Measurements from ENCODE around the gene PSMD11.
A peak's percentile ranks its signal among the peaks of the same experiment; 100 is the strongest.
"Not testable (repeated sequence)": the region's sequence is repeated elsewhere in the genome, so short reads cannot be mapped to it uniquely, and the experiment has no call there.

The PSMD11 gene

DNA sequence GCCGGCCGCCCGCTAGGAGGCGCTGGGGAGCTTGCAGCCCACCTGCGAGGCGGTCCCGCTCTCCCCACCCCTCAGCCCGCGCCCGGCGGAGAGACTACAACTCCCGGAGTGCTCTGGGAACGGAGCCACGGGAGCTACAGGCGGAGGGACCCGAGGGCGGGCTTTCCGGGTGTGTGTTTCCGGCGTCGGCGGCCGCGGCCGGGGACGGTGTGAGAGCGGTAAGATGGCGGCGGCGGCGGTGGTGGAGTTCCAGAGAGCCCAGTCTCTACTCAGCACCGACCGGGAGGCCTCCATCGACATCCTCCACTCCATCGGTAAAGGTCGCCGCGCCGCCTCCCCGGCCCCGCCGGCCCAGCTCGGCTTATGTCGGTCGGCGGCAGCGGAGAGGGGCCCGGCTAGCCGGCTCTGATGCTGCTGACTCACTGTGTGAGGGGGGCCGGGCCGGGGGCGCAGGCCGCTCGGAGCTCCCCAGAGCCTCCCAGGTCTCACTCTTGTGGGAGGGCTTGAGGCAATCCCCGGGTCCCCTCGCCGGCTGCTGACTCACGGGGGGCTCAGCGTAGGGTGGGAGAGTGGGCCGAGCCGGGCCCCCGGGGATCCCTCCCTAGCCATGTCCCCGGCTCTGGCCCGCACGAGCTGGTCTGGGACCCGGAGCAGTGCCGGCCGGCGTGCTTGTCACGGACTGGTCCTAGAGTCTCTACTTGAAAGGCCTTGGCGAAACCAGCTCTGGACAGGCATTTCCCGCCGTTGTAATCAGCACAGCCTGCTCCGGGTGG, at the start of gene PSMD11:
Gene PSMD11, plus strand, starts transcription at position 210 of the 773 bp plus-strand sequence. Its CDS starts 14 bp downstream, at position 224.
- DNase-seq (ENCODE audit: low read depth in 2 of 3, low spot score in 1 of 3): peak; percentile 98 to 99 (median 98)

DNA sequence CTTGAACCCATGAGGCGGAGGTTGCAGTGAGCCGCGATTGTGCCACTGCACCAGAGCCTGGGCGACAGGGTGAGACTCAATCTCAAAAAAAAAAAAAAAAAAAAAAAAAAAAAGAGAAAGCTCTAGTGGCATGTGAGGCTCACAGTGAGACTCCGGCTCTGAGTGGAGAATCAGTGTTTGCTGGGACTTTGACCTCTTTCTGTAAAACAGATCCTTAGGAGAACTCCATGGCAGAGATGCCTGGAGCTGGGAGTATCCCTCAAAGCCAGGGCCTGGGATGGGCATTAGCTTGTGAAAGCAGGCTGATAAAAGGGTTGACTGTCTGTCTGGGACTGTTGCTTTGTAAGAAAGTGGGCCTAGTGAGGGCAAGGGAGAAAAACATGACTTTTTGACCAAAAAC, 48.0 kb upstream of the PSMD11 start:
- no peak for DNase-seq (ENCODE audit: low read depth in 2 of 3, low spot score in 1 of 3)

DNA sequence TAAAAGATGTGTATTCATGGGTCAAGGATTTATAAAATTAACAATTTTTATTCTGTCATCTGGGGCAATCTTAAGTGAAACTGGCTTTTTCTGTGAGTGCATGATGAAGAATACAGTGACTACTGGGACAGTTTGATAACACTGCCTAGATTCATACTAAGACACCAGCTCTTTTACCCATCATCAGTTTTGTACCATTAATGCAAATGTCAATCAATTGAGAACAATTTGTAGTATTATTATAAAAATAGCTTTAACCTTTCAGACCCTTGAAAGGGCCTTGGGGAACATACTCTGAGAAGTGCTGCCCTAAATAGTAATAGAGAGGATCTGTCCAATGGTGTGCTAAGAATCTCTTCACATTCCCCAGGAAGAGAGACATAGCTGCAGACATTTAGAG, 45.4 kb upstream of the PSMD11 start:
- no peak for DNase-seq (ENCODE audit: low read depth in 2 of 3, low spot score in 1 of 3)

DNA sequence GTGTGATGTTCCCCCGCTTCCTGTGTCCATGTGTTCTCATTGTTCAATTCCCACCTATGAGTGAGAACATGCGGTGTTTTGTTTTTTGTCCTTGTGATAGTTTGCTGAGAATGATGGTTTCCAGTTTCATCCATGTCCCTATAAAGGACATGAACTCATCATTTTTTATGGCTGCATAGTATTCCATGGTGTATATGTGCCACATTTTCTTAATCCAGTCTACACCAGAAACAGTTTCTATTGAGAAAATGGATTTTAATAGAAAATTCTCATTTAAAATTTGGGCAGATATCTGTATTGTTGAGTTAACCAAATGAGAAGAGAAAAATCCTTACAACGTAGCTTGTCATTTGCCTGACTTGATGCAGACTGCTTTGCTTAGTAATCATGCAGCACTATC, 34.2 kb upstream of the PSMD11 start:
- DNase-seq (ENCODE audit: low read depth in 2 of 3, low spot score in 1 of 3): not testable (repeated sequence)

DNA sequence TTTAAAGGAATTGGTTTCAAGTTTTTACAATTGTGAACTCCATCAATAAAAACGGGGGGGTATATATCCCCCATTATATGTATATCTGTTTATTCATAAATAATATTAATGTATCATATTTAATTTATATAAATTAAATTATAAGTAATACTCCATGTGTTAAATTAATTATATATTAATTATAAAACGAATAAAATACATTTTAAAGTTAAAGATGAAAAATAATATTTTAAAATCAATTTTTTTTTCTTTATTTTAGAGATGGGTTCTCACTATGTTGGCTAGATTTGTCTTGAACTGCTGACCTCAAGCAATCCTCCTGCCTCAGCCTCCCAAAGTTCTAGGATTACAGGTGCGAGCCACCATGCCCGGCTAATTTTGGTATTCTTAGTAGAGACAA, 17.4 kb upstream of the PSMD11 start:
- no peak for DNase-seq (ENCODE audit: low read depth in 2 of 3, low spot score in 1 of 3)

DNA sequence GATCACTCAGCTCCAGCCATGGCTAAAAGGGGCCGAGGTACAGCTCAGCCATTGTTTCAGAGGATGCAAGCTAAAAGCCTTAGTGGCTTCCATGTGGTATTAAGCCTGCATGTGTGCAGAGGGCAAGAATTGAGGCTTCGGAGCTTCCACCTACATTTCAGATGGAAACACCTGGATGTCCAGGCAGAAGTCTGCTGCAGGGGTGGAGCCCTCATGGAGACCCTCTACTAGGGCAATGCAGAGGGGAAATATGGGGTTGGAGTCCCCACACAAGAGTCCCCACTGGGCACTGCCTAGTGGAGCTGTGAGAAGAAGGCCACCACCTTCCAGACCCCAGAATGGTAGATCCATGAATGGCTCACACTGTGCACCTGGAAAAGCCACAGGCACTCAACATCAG, 14.7 kb upstream of the PSMD11 start:
- DNase-seq (ENCODE audit: low read depth in 2 of 3, low spot score in 1 of 3): no peak

DNA sequence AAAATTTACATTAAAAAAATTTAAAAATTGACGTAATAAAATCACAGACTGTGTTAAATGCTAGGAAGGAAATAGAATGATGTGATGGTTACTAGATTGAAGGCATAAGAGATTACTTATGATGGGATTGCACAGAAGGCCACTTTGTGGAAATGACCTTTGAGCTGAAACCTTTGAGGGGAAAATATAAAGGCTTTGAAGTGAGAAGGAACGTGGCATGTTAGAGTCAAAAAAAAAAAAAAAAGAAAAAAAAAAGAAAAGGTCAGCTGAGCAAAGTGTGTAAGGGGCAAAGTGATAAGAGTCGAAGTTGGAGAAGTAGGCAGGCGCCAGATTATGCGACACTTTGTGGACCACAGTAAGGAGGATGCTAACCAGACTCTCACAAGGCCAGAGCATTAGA, 3.6 kb upstream of the PSMD11 start:
- DNase-seq (ENCODE audit: low read depth in 2 of 3, low spot score in 1 of 3): no peak

DNA sequence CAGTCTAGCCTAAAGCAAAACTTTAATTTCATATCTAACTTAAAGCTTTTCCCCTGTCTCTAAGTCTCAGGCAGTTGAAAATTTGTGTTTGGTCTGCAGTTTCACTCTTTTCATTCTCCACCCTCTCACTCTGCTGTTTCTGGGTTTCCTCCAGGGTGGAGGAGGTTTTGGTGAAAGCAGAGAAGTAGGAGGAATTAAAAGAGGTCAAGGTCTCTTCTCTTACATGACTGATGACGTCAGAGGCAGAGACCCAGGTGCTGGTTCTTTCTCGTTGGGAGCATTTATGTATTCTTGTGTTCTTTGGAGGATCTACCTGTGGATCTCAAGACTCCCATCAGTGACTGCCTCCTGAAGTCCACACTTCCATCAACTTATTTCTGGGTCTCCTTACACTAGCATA, 2.4 kb upstream of the PSMD11 start:
- no peak for DNase-seq (ENCODE audit: low read depth in 2 of 3, low spot score in 1 of 3)

DNA sequence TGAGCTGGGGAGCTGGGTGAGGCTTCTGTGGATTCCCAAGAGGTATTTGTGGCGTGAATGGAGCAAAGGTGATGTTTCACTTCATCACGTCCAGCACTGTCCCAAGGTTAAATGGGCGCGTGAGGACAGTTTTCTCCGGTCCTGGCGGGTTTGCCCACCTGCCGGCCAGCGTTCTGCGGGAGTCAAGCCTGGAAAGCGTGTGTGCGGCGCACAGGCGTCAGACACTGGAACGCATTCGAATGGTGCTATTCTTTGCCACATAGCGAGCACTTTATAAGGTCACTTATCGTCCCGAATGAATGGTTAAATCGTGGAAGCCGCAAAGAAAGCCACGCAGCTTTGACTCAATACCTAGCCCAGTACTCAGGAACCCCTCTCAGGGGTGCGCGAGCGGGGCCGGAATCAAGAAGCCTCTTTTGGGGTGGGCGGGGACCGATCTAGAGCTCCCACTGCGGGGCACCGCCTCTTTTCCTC, 446 bp upstream of the PSMD11 start:
- DNase-seq (ENCODE audit: low read depth in 2 of 3, low spot score in 1 of 3): no peak

DNA sequence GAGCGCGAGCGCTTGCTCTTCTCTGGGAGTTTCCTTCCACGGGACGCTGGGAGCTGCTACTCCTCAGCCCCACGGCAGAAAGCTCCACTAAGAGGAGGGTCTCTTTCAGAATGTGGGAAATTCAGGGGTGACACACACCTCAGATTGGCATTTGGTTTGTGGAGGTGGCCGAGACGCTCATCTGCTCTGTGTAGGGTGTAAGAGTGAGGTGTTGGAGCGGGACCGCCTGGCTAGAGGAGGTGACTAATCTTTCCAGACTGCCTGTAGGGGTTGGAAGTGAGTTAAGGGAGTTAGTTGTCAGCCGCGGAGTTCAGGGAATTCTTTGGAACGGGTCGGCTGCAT, 735 bp downstream of the PSMD11 start:
- peak; percentile 6 to 22 (median 21) for DNase-seq (ENCODE audit: low read depth in 2 of 3, low spot score in 1 of 3)

DNA sequence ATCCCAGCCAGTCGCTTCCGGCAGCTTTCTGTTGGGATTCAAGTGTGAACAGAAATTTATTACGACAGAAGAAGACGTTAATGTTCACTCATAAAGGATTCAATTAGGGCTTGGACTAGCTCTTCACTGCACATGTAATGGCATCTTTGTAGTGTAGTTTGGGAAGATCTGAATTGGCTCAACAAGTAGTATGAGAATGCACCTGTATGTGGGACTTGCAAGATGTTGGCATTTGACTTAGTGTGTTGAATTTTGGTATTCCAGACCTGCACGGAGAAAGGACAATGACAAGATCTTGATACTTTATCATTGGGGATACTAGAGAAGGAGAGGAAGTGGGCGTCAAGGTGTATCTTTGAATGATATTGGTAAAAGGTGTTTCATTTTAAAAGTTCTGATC, 1.2 kb downstream of the PSMD11 start:
- no peak for DNase-seq (ENCODE audit: low read depth in 2 of 3, low spot score in 1 of 3)

DNA sequence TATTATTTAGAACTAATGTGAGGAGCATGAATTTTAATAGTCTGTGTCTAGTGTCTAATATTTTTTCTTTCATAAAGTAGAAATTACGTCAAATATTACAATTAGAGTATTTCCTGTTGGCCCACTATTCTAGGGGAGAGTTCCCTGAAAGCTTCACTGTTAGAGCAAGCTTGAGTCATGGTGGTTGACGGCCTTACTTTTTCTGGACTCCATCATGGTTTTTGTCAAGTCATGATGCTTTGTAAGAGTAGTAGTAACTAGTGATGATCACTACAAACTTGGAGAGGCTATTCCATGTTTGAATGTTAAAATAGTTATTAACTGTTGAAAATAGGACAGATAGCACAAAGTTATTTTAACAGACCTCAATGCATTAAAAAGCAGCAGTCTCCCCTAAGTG, 1.7 kb downstream of the PSMD11 start:
- DNase-seq (ENCODE audit: low read depth in 2 of 3, low spot score in 1 of 3): no peak

DNA sequence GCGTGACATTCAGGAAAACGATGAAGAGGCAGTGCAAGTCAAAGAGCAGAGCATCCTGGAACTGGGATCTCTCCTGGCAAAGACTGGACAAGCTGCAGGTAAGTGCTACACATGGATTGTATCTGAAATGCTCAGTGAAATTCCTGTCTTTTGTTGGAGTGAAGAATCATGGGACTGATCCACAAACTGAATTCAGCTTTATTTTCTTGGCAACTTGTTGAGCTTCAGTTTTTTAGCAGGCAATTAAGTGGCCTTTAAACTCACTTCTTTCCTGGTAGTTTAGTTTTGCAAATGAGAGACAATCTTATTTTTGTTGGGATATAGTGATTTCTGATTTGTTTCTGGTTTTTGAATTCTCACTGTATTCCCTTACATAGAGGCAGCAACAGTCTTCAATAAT, 2.6 kb downstream of the PSMD11 start:
- no peak for DNase-seq (ENCODE audit: low read depth in 2 of 3, low spot score in 1 of 3)

DNA sequence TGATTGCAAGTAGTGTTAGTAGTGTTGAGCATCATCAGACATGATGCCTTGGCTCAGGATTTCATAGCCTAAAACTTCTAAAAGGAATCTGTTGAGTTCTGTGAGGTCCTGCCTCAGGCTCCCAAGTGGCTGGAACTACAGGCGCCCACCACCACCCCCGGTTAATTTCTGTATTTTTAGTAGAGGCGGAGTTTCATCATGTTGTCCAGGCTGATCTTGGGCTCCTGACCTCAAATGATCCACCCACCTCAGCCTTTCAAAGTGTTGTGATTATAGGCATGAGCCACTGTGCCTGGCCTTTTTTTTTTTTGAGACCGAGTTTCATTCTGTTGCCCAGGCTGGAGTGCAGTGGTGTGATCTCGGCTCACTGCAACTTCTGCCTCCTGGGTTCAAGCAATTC, 5.7 kb downstream of the PSMD11 start:
- no peak for DNase-seq (ENCODE audit: low read depth in 2 of 3, low spot score in 1 of 3)

DNA sequence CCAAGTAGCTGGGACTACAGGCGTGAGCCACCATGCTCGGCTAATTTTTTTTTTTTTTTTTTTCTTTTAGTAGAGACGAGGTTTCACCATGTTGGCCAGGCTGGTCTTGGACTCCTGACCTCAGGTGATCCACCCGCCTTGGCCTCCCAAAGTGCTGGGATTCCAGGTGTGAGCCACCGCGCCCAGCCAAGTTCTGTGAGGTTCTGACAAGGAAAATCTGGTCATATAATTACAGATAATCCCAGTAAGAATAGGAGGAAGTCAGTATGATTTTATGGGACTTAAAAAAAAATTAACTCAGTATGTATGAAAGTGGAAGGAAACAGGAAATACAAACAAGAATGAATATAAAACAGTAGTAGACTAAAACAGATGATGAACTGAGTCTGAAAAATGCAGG, 6.1 kb downstream of the PSMD11 start:
- DNase-seq (ENCODE audit: low read depth in 2 of 3, low spot score in 1 of 3): not testable (repeated sequence)

DNA sequence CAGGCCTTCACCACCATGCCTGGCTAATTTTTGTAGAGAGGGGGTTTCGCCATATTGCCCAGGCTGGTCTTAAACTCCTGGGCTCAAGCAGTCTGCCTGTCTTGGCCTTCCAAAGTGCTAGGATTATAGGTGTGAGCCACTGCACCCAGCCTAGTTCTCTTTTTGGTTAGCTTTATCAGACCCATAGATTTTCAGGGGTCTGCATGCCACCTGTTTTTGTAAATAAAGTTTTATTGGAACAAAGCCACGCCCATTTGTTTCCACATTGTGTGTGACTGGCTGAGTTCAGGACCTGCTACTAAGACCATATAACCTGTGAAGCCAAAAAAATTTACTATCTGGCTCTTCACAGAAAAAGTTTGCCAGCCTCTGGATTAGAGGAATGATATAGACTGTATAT, 7.6 kb downstream of the PSMD11 start:
- DNase-seq (ENCODE audit: low read depth in 2 of 3, low spot score in 1 of 3): no peak

DNA sequence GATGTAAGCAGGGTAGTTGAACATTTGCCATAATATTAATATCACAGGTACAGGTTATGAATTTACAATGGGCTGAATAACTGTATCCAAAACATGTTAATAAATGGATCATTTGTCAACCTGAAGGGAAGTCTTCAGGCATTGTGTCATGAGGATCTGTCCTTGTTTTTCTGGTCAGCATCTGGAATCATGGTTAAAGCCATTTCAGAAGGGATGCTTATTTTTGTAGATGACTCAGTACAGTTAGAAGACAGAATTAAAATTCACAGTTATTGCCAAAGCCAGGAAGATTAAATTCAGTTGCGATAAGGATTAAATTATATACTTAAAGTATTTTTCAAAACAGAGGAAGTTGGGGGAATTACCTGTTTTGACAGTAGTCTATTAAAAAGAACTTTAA, 8.0 kb downstream of the PSMD11 start:
- DNase-seq (ENCODE audit: low read depth in 2 of 3, low spot score in 1 of 3): no peak

DNA sequence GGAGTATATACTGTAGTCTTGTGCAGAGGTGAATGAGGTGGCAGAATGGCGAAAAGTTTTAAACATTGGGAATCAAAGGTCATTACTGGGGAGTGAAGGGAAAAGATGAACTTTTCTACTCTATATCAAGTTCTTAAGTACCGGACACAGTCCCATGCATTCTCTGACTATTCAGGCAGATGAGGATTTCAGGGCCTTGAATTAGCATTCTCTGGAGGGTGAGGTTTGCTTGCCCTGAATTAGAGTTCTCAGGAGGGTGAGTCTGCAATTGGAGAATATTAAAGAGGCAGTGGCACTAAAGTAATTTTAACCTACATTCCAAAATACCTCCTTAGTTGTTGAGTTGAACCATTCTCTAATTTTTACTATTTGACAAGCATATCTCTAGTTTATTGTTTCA, 9.1 kb downstream of the PSMD11 start:
- no peak for DNase-seq (ENCODE audit: low read depth in 2 of 3, low spot score in 1 of 3)

DNA sequence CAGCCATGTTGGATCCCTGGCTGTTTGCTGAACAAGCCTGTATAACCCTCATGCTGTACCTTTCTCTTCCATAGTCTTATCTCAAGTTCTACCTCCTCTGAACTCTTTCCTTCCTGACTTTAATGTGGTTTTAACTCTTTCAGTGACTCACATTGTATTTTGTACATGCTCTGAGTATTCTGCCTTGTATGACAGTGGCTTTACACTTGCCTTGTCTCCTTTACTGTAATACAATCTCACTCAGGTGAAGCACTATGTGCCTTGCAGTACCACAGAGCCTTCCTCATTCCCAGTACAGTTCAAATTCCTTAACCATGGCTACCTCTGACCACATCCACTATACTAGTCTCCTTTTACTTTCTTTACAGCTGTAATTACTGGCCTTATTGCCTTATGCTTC, 14.1 kb downstream of the PSMD11 start:
- DNase-seq (ENCODE audit: low read depth in 2 of 3, low spot score in 1 of 3): no peak

DNA sequence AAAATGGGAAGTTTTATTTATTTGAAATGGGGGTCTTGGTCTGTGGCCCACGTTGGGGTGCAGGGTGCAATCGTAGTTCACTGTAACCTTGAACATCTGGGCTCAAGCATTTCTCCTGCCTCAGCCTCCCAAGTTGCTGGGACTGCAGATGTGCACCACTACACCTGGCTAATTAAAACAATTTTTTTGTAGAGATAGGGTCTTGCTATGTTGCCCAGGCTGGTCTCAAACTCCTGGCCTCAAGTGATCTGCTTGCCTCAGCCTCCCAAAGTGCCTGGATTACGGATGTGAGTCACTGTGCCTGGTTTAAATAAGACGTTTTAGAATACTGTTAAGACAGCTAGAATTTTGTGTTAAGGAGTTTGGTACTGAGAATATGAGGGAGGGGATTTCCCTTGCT, 15.7 kb downstream of the PSMD11 start:
- no peak for DNase-seq (ENCODE audit: low read depth in 2 of 3, low spot score in 1 of 3)

DNA sequence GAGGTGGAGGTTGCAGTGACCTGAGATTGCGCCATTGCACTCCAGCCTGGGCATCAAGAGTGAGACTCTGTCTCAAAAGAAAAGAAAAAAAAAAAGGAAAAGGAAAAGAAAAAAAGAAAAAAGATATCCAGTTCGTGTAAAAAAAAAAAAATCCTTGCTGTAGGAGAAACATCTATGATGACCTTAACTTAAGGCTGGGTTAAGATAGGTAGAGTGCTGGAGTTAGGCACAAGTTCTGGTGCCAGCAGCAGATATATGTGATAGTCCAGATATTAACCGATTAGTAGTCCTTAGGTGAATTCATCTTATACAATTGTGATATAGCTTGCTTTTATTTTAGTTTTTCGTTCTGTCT, 17.2 kb downstream of the PSMD11 start:
- no peak for DNase-seq (ENCODE audit: low read depth in 2 of 3, low spot score in 1 of 3)

DNA sequence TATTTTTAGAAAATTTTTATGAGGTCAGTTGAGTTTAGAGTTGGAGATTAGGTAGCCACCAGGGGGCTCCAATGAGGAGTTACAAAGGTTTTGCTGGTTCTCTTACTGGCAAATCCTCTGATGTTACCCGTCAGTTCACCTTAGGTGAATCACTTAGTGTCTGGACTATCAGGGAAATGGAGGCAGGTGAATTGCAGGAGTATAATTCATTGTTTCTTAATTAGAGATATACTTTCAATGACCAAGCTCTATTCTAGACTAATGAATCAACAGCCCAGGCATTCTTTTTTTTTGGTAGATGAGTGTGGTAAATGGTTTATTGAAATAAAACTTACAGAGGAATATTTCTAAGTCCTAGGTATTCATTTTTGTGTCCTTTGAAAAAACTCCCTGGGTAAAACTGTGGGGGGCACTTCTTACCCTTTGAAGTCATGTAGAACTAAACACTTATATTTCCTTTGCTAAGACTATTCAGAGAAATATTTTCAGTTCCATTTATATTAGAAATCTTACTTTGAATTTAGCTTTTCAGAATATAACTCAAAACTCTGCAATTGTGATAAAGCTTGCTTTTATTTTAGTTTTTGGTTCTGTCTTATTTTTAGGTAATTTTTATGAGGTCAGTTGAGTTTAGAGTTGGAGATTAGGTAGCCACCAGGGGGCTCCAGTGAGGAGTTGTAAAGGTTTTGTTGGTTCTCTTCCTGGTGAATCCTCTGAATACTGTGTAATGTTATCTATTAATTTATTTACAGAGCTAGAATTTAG, 17.7 kb downstream of the PSMD11 start:
- DNase-seq (ENCODE audit: low read depth in 2 of 3, low spot score in 1 of 3): peak; percentile 25 to 76 (median 58)

DNA sequence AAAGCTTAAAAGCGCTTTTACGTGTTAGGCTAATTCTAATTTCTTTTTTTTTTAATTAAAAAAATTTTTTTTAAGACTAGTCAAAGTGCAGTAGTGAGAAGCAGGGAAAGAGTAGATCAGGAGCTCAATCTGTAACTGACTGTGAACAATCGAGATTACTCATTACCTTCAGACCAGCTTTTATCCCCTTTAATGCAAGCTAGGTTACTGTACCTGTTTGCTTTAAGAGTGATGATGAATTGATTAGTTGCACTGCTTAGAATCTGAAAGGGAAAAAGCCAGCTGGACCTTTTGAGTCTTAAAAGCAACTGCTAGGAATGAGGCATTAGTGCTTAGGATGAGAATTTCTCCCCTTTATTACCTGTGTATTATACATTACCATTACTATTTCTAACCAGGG, 19.0 kb downstream of the PSMD11 start:
- no peak for DNase-seq (ENCODE audit: low read depth in 2 of 3, low spot score in 1 of 3)
